HepG2 (cell line): ENCODE data around the gene BUD23. TPM values are rescaled to one million over a fixed set of nuclear protein-coding genes. Genes with fewer than 3 reads are reported as not detected.

Experiments
- AHR ChIP-seq: IDR thresholded peaks from 2 replicates; pipeline ENCODE4 v1.6.1; 2018; ENCODE audit warnings: missing genetic modification reagents, missing compliant biosample characterization
- ARNT2 ChIP-seq: sonication (generic); formaldehyde crosslinking; IDR thresholded peaks from 2 replicates; pipeline ENCODE4 v1.8.0; 2022; ENCODE audit warnings: mild to moderate bottlenecking, low read depth, missing genetic modification reagents, moderate library complexity
- ARNTL ChIP-seq: sonication (generic); formaldehyde crosslinking; IDR thresholded peaks from 2 replicates; pipeline ENCODE4 v1.4.0; 2020; ENCODE audit warnings: mild to moderate bottlenecking, missing genetic modification reagents
- ATF7-NPFF ChIP-seq: sonication (generic); formaldehyde crosslinking; IDR thresholded peaks from 2 replicates; pipeline ENCODE4 v1.8.1; 2023; ENCODE audit warnings: mild to moderate bottlenecking, low read depth, missing genetic modification reagents, moderate library complexity
- CHD4 ChIP-seq: fragments of 200-600 bp; sonication (generic); IDR thresholded peaks from 2 replicates; pipeline ENCODE4 v1.7.0; 2017; ENCODE audit warnings: mild to moderate bottlenecking, low read length, borderline replicate concordance
- HDAC1 ChIP-seq: sonication (generic); formaldehyde crosslinking; IDR thresholded peaks from 2 replicates; pipeline ENCODE4 v1.5.1; 2020; ENCODE audit warnings: mild to moderate bottlenecking, missing genetic modification reagents
- MBD4 ChIP-seq: IDR thresholded peaks from 2 replicates; pipeline ENCODE4 v1.6.1; 2012; ENCODE audit warnings: low read length, inconsistent platforms, borderline replicate concordance
- MIXL1 ChIP-seq: IDR thresholded peaks from 2 replicates; pipeline ENCODE4 v1.6.1; 2016
- MXD4 ChIP-seq: IDR thresholded peaks from 2 replicates; pipeline ENCODE4 v1.6.1; 2016; ENCODE audit warnings: mild to moderate bottlenecking, missing biosample characterization, missing genetic modification reagents
- NAIF1 ChIP-seq: sonication (generic); formaldehyde crosslinking; IDR thresholded peaks from 2 replicates; pipeline ENCODE4 v1.5.0; 2020; ENCODE audit warnings: mild to moderate bottlenecking, missing genetic modification reagents, borderline replicate concordance
- NFE2 ChIP-seq: sonication (generic); formaldehyde crosslinking; IDR thresholded peaks from 2 replicates; pipeline ENCODE4 v1.4.0; 2020; ENCODE audit warnings: missing genetic modification reagents
- NR1H2 ChIP-seq: sonication (generic); formaldehyde crosslinking; IDR thresholded peaks from 2 replicates; pipeline ENCODE4 v1.8.1; 2022; ENCODE audit warnings: low read depth, missing genetic modification reagents, borderline replicate concordance
- PTBP1 ChIP-seq: fragments of 200-400 bp; formaldehyde crosslinking; IDR thresholded peaks from 2 replicates; pipeline ENCODE4 v1.6.1; 2018; ENCODE audit warnings: low read length, low read depth; ENCODE audit not compliant: poor library complexity, severe bottlenecking
- RBM39 ChIP-seq: fragments of 200-400 bp; formaldehyde crosslinking; IDR thresholded peaks from one replicate; pipeline ENCODE4 v1.6.1; 2018; ENCODE audit warnings: antibody characterized with exemption, mild to moderate bottlenecking, low read depth, low read length; ENCODE audit not compliant: poor library complexity, severe bottlenecking
- TOPORS ChIP-seq: sonication (generic); formaldehyde crosslinking; IDR thresholded peaks from 2 replicates; pipeline ENCODE4 v1.8.0; 2023; ENCODE audit warnings: mild to moderate bottlenecking, missing genetic modification reagents
- ZBTB3 ChIP-seq: sonication (generic); formaldehyde crosslinking; IDR thresholded peaks from 2 replicates; pipeline ENCODE4 v1.4.0; 2020; ENCODE audit warnings: low read depth, mild to moderate bottlenecking, moderate library complexity, missing genetic modification reagents, borderline replicate concordance
- ZNF124 ChIP-seq: sonication (generic); formaldehyde crosslinking; IDR thresholded peaks from 2 replicates; pipeline ENCODE4 v1.4.0; 2020; ENCODE audit warnings: missing genetic modification reagents
- ZNF224 ChIP-seq: sonication (generic); formaldehyde crosslinking; IDR thresholded peaks from 2 replicates; pipeline ENCODE4 v1.5.0; 2020; ENCODE audit warnings: mild to moderate bottlenecking, missing genetic modification reagents
- ZNF274 ChIP-seq: sonication (generic); formaldehyde crosslinking; IDR thresholded peaks from 2 replicates; pipeline ENCODE4 v1.5.1; 2020; ENCODE audit warnings: mild to moderate bottlenecking, missing genetic modification reagents
- ZNF572 ChIP-seq: sonication (generic); formaldehyde crosslinking; IDR thresholded peaks from 2 replicates; pipeline ENCODE4 v1.5.1; 2020; ENCODE audit warnings: mild to moderate bottlenecking, missing genetic modification reagents
- ZNF660 ChIP-seq: sonication (generic); formaldehyde crosslinking; IDR thresholded peaks from 2 replicates; pipeline ENCODE4 v1.5.1; 2020; ENCODE audit warnings: mild to moderate bottlenecking, low read depth, missing genetic modification reagents, borderline replicate concordance
- ZSCAN20 ChIP-seq: sonication (generic); formaldehyde crosslinking; IDR thresholded peaks from 2 replicates; pipeline ENCODE4 v1.4.0; 2020; ENCODE audit warnings: missing genetic modification reagents, mild to moderate bottlenecking, borderline replicate concordance
- polyA plus RNA-seq, 8 experiments: library from polyadenylated mRNA; depleted of rRNA in 3 of 8; stranded (reverse) in 7 of 8; unstranded in 1 of 8; fragments of >200 nt; fragmentation: Illumina TruSeq in 4 of 8; extraction: Trizol in 4 of 8; gene quantifications; 2 replicates each; pipeline versions ENCODE4 v1.2.1 to v1.2.3, GENCODE V29; 2011 to 2016; ENCODE audit warnings: low read depth in 4 of 8, missing spikeins in 1 of 8, mixed read lengths in 1 of 8; ENCODE audit not compliant: insufficient read depth in 1 of 8
- total RNA-seq, 5 experiments: library from RNA; depleted of rRNA; stranded (reverse); fragments of >200 nt; fragmentation: Illumina TruSeq; extraction: Trizol; gene quantifications; 2 replicates each; pipeline ENCODE4 v1.2.3, GENCODE V29; 2016; ENCODE audit warnings: low read depth in 1 of 5
- TF ChIP-seq, protein P1 (sequence below): sonication (generic); formaldehyde crosslinking; IDR thresholded peaks from 2 replicates; pipeline ENCODE4 v1.9.0; 2021; ENCODE audit warnings: missing genetic modification reagents, mild to moderate bottlenecking, borderline replicate concordance
- TF ChIP-seq, protein P2 (sequence below): sonication (generic); formaldehyde crosslinking; IDR thresholded peaks from 2 replicates; pipeline ENCODE4 v1.5.0; 2020; ENCODE audit warnings: mild to moderate bottlenecking, missing genetic modification reagents

BUD23 gene
- total and polyA plus RNA-seq, 2 of the 13 experiments (the other 11 are each of a cell fraction or from before 2014, with no cell fraction given): 47.5 to 54.5 TPM

GRCh38 chr7:73647725-73648592 lies 35.4 kb upstream of the BUD23 start (continued):
- TF ChIP-seq, protein P1, sequence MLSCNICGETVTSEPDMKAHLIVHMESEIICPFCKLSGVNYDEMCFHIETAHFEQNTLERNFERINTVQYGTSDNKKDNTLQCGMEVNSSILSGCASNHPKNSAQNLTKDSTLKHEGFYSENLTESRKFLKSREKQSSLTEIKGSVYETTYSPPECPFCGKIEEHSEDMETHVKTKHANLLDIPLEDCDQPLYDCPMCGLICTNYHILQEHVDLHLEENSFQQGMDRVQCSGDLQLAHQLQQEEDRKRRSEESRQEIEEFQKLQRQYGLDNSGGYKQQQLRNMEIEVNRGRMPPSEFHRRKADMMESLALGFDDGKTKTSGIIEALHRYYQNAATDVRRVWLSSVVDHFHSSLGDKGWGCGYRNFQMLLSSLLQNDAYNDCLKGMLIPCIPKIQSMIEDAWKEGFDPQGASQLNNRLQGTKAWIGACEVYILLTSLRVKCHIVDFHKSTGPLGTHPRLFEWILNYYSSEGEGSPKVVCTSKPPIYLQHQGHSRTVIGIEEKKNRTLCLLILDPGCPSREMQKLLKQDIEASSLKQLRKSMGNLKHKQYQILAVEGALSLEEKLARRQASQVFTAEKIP (CRISPR knock-in tag): no peak
- no peak for TF ChIP-seq ZNF274 (CRISPR knock-in tag)
- TF ChIP-seq ZNF124 (CRISPR knock-in tag): no peak
- TF ChIP-seq NAIF1 (CRISPR knock-in tag): no peak
- TF ChIP-seq NFE2 (CRISPR knock-in tag): no peak
- no peak for TF ChIP-seq ZNF660 (CRISPR knock-in tag)
- no peak for TF ChIP-seq TOPORS (CRISPR knock-in tag)
- no peak for TF ChIP-seq ZNF224 (CRISPR knock-in tag)
- TF ChIP-seq HDAC1 (CRISPR knock-in tag): peak; percentile 74
- no peak for TF ChIP-seq ZBTB3
- no peak; the same call in 1 of the 2 replicates for TF ChIP-seq ATF7-NPFF (CRISPR knock-in tag)
- peak; percentile 39 for TF ChIP-seq RBM39
- TF ChIP-seq NR1H2 (CRISPR knock-in tag): no peak
- peak; percentile 80 for TF ChIP-seq ARNTL (CRISPR knock-in tag)
- TF ChIP-seq ARNT2 (CRISPR knock-in tag): peak; percentile 50; the same call in 1 of the 2 replicates
- TF ChIP-seq CHD4: no peak
- TF ChIP-seq MXD4 (CRISPR knock-in tag): peak; percentile 84
- TF ChIP-seq MBD4: no peak
- TF ChIP-seq PTBP1: no peak
- TF ChIP-seq ZSCAN20 (CRISPR knock-in tag): peak; percentile 98
- TF ChIP-seq AHR (CRISPR knock-in tag): no peak
- TF ChIP-seq, protein P2, sequence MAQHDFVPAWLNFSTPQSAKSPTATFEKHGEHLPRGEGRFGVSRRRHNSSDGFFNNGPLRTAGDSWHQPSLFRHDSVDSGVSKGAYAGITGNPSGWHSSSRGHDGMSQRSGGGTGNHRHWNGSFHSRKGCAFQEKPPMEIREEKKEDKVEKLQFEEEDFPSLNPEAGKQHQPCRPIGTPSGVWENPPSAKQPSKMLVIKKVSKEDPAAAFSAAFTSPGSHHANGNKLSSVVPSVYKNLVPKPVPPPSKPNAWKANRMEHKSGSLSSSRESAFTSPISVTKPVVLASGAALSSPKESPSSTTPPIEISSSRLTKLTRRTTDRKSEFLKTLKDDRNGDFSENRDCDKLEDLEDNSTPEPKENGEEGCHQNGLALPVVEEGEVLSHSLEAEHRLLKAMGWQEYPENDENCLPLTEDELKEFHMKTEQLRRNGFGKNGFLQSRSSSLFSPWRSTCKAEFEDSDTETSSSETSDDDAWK: no peak
- TF ChIP-seq MIXL1: no peak
- no peak for TF ChIP-seq ZNF572
